PC-3 (cell line): ENCODE data around the gene PROP1. TPM values are rescaled to one million over a fixed set of nuclear protein-coding genes. Genes with fewer than 3 reads are reported as not detected.

Experiments
- ATAC-seq: fragments of 200-7000 bp; cut with Tn5 transposase; 2 replicates; pipeline ENCODE4 v1.9.1; 2020; ENCODE audit warnings: mild to moderate bottlenecking, moderate library complexity
- BruUV-seq: library from RNA; stranded (reverse); fragments of 400-500 nt; replicated peaks from 2 replicates; lab custom pipeline; 2021; lab: Mats Ljungman, UMichigan
- CTCF ChIA-PET: fragments of 300-600 bp; sonication (Branson Sonifier 250); formaldehyde crosslinking; loops from one replicate; lab custom pipeline; 2022; ENCODE audit warnings: antibody characterized with exemption; lab: Charles Lee
- POLR2A ChIA-PET: fragments of 300-600 bp; sonication (Branson Sonifier 250); formaldehyde crosslinking; loops from one replicate; lab custom pipeline; 2022; ENCODE audit warnings: antibody characterized with exemption; ENCODE audit not compliant: unreplicated experiment; lab: Charles Lee
- DNase-seq: peaks from one replicate; pipeline ENCODE4 v3.0.0-alpha.2; 2015
- H2AFZ ChIP-seq: fragments of 300-600 bp; sonication (generic); 2 replicates; pipeline ENCODE4 v1.6.0; 2016; ENCODE audit warnings: antibody characterized with exemption, low read length
- H3F3A ChIP-seq: fragments of 300-600 bp; sonication (generic); one replicate; pipeline ENCODE4 v1.6.0; 2017; ENCODE audit warnings: antibody characterized with exemption, low read length, control low read depth, mild to moderate bottlenecking; ENCODE audit not compliant: unreplicated experiment
- H3K27ac ChIP-seq: fragments of 300-600 bp; sonication (generic); 2 replicates; pipeline ENCODE4 v1.5.1; 2016; ENCODE audit warnings: mild to moderate bottlenecking, low read length
- H3K27me3 ChIP-seq: fragments of 300-600 bp; sonication (generic); 2 replicates; pipeline ENCODE4 v1.6.1; 2016; ENCODE audit warnings: low read length, mixed read lengths
- H3K36me3 ChIP-seq: fragments of 300-600 bp; sonication (generic); 2 replicates; pipeline ENCODE4 v1.6.1; 2016; ENCODE audit warnings: low read depth, mixed run types, low read length, mixed read lengths
- H3K4me1 ChIP-seq: fragments of 300-600 bp; sonication (generic); 2 replicates; pipeline ENCODE4 v1.5.1; 2016; ENCODE audit warnings: low read length; ENCODE audit not compliant: insufficient read depth
- H3K4me2 ChIP-seq: fragments of 300-600 bp; sonication (generic); 2 replicates; pipeline ENCODE4 v1.6.0; 2016; ENCODE audit warnings: low read length
- H3K4me3 ChIP-seq: fragments of 300-600 bp; sonication (generic); 2 replicates; pipeline ENCODE4 v1.5.1; 2016; ENCODE audit warnings: mild to moderate bottlenecking, low read length, mixed read lengths
- H3K79me2 ChIP-seq: fragments of 300-600 bp; sonication (generic); 2 replicates; pipeline ENCODE4 v1.6.1; 2017; ENCODE audit warnings: low read length, mixed read lengths
- H3K9ac ChIP-seq: fragments of 300-600 bp; sonication (generic); 2 replicates; pipeline ENCODE4 v1.6.0; 2016; ENCODE audit warnings: mild to moderate bottlenecking, low read length
- H3K9me2 ChIP-seq: fragments of 300-600 bp; sonication (generic); replicated peaks from 2 replicates; pipeline ENCODE4 v1.6.1; 2016; ENCODE audit warnings: mixed run types, low read length, mixed read lengths
- H3K9me3 ChIP-seq: fragments of 300-600 bp; sonication (generic); 2 replicates; pipeline ENCODE4 v1.6.1; 2016; ENCODE audit warnings: low read length, mixed read lengths
- H4K20me1 ChIP-seq: fragments of 300-600 bp; sonication (generic); 2 replicates; pipeline ENCODE4 v1.6.1; 2016; ENCODE audit warnings: low read length, mixed read lengths
- EZH2 ChIP-seq: fragments of 300-600 bp; sonication (generic); IDR thresholded peaks from one replicate; pipeline ENCODE4 v1.6.1; 2017; ENCODE audit warnings: antibody characterized with exemption, mild to moderate bottlenecking, low read length; ENCODE audit not compliant: unreplicated experiment
- EZH2phosphoT487 ChIP-seq: fragments of 300-600 bp; sonication (generic); IDR thresholded peaks from 2 replicates; pipeline ENCODE4 v1.6.1; 2018; ENCODE audit warnings: mild to moderate bottlenecking, antibody characterized with exemption, low read length, borderline replicate concordance
- intact Hi-C: fragments of 100-400 bp; cut with micrococcal nuclease; formaldehyde crosslinking; loops from 2 replicates; pipeline ENCODE4 v1.9.0; 2023
- total RNA-seq: library from RNA; depleted of rRNA; stranded (reverse); fragments of >200 nt; gene quantifications from 2 replicates; pipeline ENCODE4 v1.2.3, GENCODE V29; 2014
- TF ChIP-seq, protein P1 (sequence below): fragments of 300-600 bp; sonication (generic); conservative IDR thresholded peaks from 2 replicates; pipeline ENCODE4 v1.5.1; 2017; ENCODE audit warnings: antibody characterized with exemption, low read depth, mild to moderate bottlenecking, low read length

PROP1 gene
- total RNA-seq, 1 experiment from 2014 or later = not detected

DNA sequence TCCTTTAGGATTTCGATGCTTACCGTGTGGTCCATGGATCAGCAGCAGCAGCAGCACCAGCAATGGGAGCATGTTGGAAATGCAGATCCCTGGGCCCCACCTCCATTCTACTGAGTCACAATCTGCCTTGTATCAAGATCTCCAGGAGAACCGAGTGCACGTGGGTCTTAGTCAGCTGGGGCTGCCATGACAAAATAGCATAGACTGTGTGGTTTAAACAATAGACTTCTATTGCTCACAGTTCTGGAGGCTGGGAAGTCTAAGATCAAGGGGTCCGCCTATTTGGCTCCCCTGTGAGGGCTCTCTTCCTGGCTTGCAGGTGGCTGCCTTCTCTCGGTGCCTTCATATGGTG, 1.3 kb upstream of the PROP1 start:
- BruUV-seq = no TSS peak
- ChIA-PET POLR2A (no interaction called here), CTCF (interaction anchor here (0.6 kb wide), 1 partner anchor 178 kb away, joined by 5 read pairs; no protein-coding TSS in a partner anchor)
- H3K36me3 ChIP-seq = no peaks in the 10 kb centered on the region
- no peaks in the 10 kb centered on the region for H3K9me2 ChIP-seq
- TF ChIP-seq, protein P1, sequence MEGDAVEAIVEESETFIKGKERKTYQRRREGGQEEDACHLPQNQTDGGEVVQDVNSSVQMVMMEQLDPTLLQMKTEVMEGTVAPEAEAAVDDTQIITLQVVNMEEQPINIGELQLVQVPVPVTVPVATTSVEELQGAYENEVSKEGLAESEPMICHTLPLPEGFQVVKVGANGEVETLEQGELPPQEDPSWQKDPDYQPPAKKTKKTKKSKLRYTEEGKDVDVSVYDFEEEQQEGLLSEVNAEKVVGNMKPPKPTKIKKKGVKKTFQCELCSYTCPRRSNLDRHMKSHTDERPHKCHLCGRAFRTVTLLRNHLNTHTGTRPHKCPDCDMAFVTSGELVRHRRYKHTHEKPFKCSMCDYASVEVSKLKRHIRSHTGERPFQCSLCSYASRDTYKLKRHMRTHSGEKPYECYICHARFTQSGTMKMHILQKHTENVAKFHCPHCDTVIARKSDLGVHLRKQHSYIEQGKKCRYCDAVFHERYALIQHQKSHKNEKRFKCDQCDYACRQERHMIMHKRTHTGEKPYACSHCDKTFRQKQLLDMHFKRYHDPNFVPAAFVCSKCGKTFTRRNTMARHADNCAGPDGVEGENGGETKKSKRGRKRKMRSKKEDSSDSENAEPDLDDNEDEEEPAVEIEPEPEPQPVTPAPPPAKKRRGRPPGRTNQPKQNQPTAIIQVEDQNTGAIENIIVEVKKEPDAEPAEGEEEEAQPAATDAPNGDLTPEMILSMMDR = no peak
- no peaks in the 10 kb centered on the region for H3K9me3 ChIP-seq
- H3K27ac ChIP-seq = no peak overlapping the region
- no peak overlapping the region for H2AFZ ChIP-seq
- ATAC-seq (peak; percentile 39), DNase-seq (peak; percentile 38)
- H3K9ac ChIP-seq = no peak overlapping the region
- no peaks in the 10 kb centered on the region for H3K4me1 ChIP-seq
- no peak overlapping the region for H3K4me2 ChIP-seq
- H3K27me3 ChIP-seq = peaks cover 40% of the 10 kb centered on the region
- H3K79me2 ChIP-seq = no peaks in the 10 kb centered on the region
- no peaks in the 10 kb centered on the region for H3F3A ChIP-seq
- no peaks in the 10 kb centered on the region for H4K20me1 ChIP-seq
- intact Hi-C loops = no loop called here
- no peak overlapping the region for H3K4me3 ChIP-seq

- Histone ChIP-seq H3K4me1 (no peaks in the 10 kb centered on the region), H4K20me1 (no peaks in the 10 kb centered on the region), H3K4me3 (no peak overlapping the region), H3F3A (no peaks in the 10 kb centered on the region), H3K36me3 (no peaks in the 10 kb centered on the region), H3K4me2 (no peak overlapping the region), H2AFZ (no peak overlapping the region), H3K9ac (no peak overlapping the region), H3K9me3 (no peaks in the 10 kb centered on the region), H3K9me2 (no peaks in the 10 kb centered on the region), H3K79me2 (no peaks in the 10 kb centered on the region), H3K27ac (no peak overlapping the region), H3K27me3 (peaks cover 39% of the 10 kb centered on the region)
- CTCF ChIA-PET = interaction anchor here (0.6 kb wide), 1 partner anchor 178 kb away, joined by 5 read pairs; no protein-coding TSS in a partner anchor
- no peak for TF ChIP-seq EZH2phosphoT487
- TF ChIP-seq EZH2 = no peak
- TF ChIP-seq, protein P1 = no peak
- no peak for ATAC-seq
- BruUV-seq = no TSS peak
- POLR2A ChIA-PET = no interaction called here
- intact Hi-C loops = no loop called here
- no peak for DNase-seq
Measured at GRCh38 chr5:177996660-177997318, 747 bp upstream of the PROP1 start.

GRCh38 chr5:177994561-177995190, 1.4 kb downstream of the PROP1 start:
- ATAC-seq (0 out of 2 replicates have a peak, but pooled peaks have one; percentile 7), DNase-seq (no peak)
- Histone ChIP-seq H3K4me1 (no peaks in the 10 kb centered on the region), H3K27me3 (peaks cover 27% of the 10 kb centered on the region), H3K4me3 (no peak overlapping the region), H3K79me2 (no peaks in the 10 kb centered on the region), H3K9me2 (no peaks in the 10 kb centered on the region), H3K4me2 (no peak overlapping the region), H3K9ac (no peak overlapping the region), H2AFZ (no peak overlapping the region), H3F3A (no peaks in the 10 kb centered on the region), H3K27ac (no peak overlapping the region), H4K20me1 (no peaks in the 10 kb centered on the region), H3K9me3 (no peaks in the 10 kb centered on the region), H3K36me3 (no peaks in the 10 kb centered on the region)
- no TSS peak for BruUV-seq
- ChIA-PET CTCF (no interaction called here), POLR2A (no interaction called here)
- intact Hi-C loops = no loop called here
- TF ChIP-seq, protein P1 = no peak
- TF ChIP-seq EZH2phosphoT487 (no peak), EZH2 (no peak)
